Breast epithelium (tissue), 4 donors: ENCODE measurements around the gene BTBD8. TPM values are rescaled to one million over a fixed set of nuclear protein-coding genes. Genes with fewer than 3 reads are reported as not detected.
A peak's percentile ranks its signal among the peaks of the same experiment; 100 is the strongest.

Experiments
- DNase-seq, 2 donors: peaks; one replicate each; pipeline ENCODE4 v3.0.0-alpha.2; 2019; ENCODE audit warnings: low spot score in 2 of 2
- H3K27ac ChIP-seq, 2 donors: fragments of 200-600 bp; sonication (generic) in 1 of 2; one replicate each; pipeline ENCODE4 v1.5.1; 2016 to 2019; ENCODE audit warnings: mild to moderate bottlenecking in 1 of 2
- H3K27me3 ChIP-seq, 2 donors: fragments of 200-600 bp; sonication (generic) in 1 of 2; one replicate each; pipeline versions ENCODE4 v1.5.1 to v1.6.0; 2017 to 2019; ENCODE audit warnings: control low read depth in 1 of 2, mild to moderate bottlenecking in 1 of 2
- H3K36me3 ChIP-seq: fragments of 200-600 bp; one replicate; pipeline ENCODE4 v1.5.1; 2019
- H3K4me1 ChIP-seq, 2 donors: fragments of 200-600 bp; sonication (generic); one replicate each; pipeline ENCODE4 v1.5.1; 2016 to 2019; ENCODE audit warnings: control low read depth in 1 of 2
- H3K4me3 ChIP-seq, 3 donors: fragments of 200-600 bp; sonication (generic); 1 replicate in 2 of 3; 2 replicates in 1 of 3; pipeline ENCODE4 v1.5.1; 2016 to 2019; ENCODE audit warnings: mild to moderate bottlenecking in 3 of 3, moderate library complexity in 2 of 3
- H3K9me3 ChIP-seq, 2 donors: fragments of 200-600 bp; sonication (generic) in 1 of 2; one replicate each; pipeline ENCODE4 v1.5.1; 2016 to 2019; ENCODE audit warnings: control low read depth in 1 of 2
- POLR2A ChIP-seq: fragments of 450-650 bp; IDR thresholded peaks from one replicate; pipeline ENCODE4 v1.6.1; 2016; ENCODE audit warnings: antibody characterized with exemption, mild to moderate bottlenecking, moderate library complexity
- POLR2AphosphoS5 ChIP-seq, 3 donors: sonication (generic); formaldehyde crosslinking; IDR thresholded peaks; one replicate each; pipeline ENCODE4 v1.6.1; 2017; ENCODE audit warnings: antibody characterized with exemption in 3 of 3
- intact Hi-C: fragments of 100-400 bp; cut with DNase I; formaldehyde crosslinking; loops from one replicate; pipeline ENCODE4 v1.15.1; 2023; ENCODE audit warnings: low total_unique reads
- total RNA-seq, 3 donors: library from RNA; depleted of rRNA; stranded (reverse); fragments of >200 nt; gene quantifications; one replicate each; pipeline ENCODE4 v1.1.0, GENCODE V29; 2016
- TF ChIP-seq, protein P1 (sequence below), 3 donors: fragments of 450-650 bp; IDR thresholded peaks; one replicate each; pipeline ENCODE4 v1.5.1; 2016 to 2017; ENCODE audit warnings: antibody characterized with exemption in 3 of 3, mild to moderate bottlenecking in 3 of 3, moderate library complexity in 3 of 3

The BTBD8 gene
- 10 to 100 TPM in 1 of 3 donors, 1 to 10 TPM in 2; 7.2 to 12.6 (median 7.5) TPM for total RNA-seq

DNA sequence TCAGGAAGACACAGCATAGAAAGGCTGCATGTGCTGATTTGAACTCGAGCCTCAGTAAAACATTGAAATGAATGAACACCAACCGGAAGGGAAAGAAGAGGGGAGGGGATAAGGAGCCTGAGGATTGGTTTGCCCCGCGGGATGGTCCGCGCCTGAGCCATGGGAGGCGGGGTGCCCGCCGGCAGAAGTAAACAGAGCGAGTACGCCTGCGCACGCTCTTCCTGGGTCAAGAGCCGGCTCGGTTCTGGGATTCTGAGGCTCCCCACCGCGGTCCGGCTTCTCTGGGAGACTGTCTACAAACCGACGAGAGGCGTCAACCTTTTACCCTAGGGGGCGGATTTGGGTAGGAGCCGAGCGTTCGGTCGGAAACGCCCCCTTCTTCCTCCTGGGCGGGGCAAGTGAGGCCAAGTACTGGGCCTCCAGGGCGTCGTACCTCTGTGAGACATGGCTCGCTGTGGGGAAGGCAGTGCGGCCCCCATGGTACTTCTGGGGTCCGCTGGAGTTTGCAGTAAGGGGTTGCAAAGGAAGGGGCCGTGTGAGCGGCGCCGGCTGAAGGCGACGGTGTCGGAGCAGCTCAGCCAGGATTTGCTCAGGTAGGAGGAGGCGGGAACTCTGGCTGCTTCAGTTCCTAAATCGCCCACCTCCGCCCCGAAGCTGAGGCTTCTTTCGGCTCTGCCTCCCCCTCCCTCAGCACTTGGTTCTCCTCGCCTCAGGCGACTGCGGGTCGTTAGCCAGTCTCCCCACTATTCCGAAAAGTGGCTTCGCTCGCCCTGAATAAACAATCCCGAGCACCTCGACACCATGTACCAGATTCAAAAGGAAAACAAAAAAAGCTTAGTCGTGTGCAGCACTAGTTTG lies at the start of gene BTBD8:
Gene BTBD8, plus strand, starts transcription at position 218 of the 858 bp plus-strand sequence. Its CDS starts 227 bp downstream, at position 445.
- Histone ChIP-seq H3K27ac (peak within 1 kb of the TSS; percentile 79 to 89), H3K9me3 (peaks cover 4 to 6% of the 10 kb centered on the region in 2 donors), H3K27me3 (no peaks in the 10 kb centered on the region), H3K4me1 (no peaks in the 10 kb centered on the region), H3K4me3 (peak within 1 kb of the TSS; percentile 67 to 82 (median 71)), H3K36me3 (no peaks in the 10 kb centered on the region)
- TF ChIP-seq, protein P1, sequence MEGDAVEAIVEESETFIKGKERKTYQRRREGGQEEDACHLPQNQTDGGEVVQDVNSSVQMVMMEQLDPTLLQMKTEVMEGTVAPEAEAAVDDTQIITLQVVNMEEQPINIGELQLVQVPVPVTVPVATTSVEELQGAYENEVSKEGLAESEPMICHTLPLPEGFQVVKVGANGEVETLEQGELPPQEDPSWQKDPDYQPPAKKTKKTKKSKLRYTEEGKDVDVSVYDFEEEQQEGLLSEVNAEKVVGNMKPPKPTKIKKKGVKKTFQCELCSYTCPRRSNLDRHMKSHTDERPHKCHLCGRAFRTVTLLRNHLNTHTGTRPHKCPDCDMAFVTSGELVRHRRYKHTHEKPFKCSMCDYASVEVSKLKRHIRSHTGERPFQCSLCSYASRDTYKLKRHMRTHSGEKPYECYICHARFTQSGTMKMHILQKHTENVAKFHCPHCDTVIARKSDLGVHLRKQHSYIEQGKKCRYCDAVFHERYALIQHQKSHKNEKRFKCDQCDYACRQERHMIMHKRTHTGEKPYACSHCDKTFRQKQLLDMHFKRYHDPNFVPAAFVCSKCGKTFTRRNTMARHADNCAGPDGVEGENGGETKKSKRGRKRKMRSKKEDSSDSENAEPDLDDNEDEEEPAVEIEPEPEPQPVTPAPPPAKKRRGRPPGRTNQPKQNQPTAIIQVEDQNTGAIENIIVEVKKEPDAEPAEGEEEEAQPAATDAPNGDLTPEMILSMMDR (IDR thresholded peaks at IDR 0.05), result no peak
- TF ChIP-seq POLR2AphosphoS5 (IDR thresholded peaks at IDR 0.05) (peak in 2 of 3 donors; percentile 40 to 46), POLR2A (peak; percentile 14)
- intact Hi-C loops, result loop anchor here (5.0 kb wide), 1 partner anchor 83 kb away; no protein-coding TSS in a partner anchor
- peak; percentile 73 to 74 for DNase-seq

DNA sequence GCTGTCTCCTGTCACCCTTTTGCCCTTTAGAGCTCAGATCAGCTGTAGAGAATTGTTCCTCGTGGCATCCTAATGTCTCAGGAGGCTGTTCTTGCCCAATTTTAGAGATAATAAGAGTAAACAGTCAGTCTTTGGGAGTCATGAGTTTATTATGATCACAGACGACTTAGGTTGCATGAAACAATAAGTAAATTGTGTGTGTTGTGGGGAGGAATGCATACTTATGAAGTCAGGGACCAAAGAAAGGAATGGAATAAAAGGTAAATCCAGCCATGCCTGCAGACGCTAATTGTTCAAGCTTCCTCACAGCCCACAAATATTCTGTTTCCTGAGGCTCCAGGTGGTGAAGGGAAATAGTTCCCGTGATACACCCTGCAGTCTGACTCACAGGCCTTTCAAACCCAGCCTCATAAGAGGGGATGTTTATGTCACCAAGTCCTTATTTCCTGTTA lies 49.5 kb upstream of the BTBD8 start:
- intact Hi-C loops, result loop anchor here (5.0 kb wide), 1 partner anchor 313 kb away; no protein-coding TSS in a partner anchor

DNA sequence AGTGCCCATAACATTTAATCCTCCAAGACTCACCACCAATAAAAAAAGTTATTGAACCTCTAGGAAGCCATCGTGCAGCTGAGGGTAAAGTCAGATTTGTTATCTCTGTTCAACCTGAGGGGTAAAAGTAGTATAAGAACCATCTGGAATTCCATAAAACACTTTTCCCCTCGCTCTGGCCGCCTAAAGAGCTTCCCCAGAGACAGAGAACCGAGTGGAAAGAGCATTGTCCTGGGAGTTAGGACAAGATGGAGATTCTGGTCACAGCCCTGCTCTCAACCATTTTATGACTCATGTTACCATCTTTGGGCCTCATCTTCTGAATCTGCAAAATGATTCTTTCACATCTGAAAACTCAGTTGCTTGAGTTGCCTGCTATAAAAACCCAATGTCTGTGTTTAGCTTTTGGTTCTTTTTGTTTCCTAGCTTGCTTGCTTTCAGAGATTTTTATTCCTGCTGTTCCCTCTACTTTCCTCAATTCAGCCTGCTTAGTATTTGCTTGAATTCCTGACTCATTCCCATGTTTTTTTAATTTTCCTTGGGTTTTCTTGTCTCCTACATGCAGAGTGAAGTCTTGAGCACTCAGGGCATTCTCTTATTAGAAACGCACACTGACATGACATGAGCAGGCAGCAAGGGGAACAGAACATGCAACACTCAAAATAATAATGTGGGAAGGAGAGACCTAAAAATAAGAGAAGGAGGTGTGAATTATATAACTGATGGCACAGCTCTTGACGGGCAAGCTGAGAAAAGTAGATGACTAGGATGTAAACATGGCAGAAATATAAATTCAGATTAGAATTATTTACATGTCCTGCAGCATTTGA lies 48.6 kb upstream of the BTBD8 start:
- Histone ChIP-seq H3K27me3 (no peaks in the 10 kb centered on the region), H3K27ac (no peak overlapping the region), H3K36me3 (no peaks in the 10 kb centered on the region), H3K9me3 (no peaks in the 10 kb centered on the region), H3K4me3 (no peak overlapping the region), H3K4me1 (no peaks in the 10 kb centered on the region)
- TF ChIP-seq POLR2AphosphoS5 (IDR thresholded peaks at IDR 0.05), result no peak
- TF ChIP-seq POLR2A, result no peak
- TF ChIP-seq, protein P1 (IDR thresholded peaks at IDR 0.05), result no peak
- no peak for DNase-seq
- intact Hi-C loops, result loop anchor here (5.0 kb wide), 1 partner anchor 314 kb away; no protein-coding TSS in a partner anchor

More for the DNA sequence above, 49.5 kb upstream of the BTBD8 start:
- TF ChIP-seq POLR2AphosphoS5 (IDR thresholded peaks at IDR 0.05) (no peak), POLR2A (no peak)
- TF ChIP-seq, protein P1 (IDR thresholded peaks at IDR 0.05), result no peak
- Histone ChIP-seq H3K4me3 (peak overlapping the region in 2 of 3 donors; percentile 58 to 82), H3K27me3 (no peaks in the 10 kb centered on the region), H3K9me3 (no peaks in the 10 kb centered on the region), H3K27ac (no peak overlapping the region), H3K4me1 (no peaks in the 10 kb centered on the region), H3K36me3 (no peaks in the 10 kb centered on the region)
- no peak for DNase-seq

DNA sequence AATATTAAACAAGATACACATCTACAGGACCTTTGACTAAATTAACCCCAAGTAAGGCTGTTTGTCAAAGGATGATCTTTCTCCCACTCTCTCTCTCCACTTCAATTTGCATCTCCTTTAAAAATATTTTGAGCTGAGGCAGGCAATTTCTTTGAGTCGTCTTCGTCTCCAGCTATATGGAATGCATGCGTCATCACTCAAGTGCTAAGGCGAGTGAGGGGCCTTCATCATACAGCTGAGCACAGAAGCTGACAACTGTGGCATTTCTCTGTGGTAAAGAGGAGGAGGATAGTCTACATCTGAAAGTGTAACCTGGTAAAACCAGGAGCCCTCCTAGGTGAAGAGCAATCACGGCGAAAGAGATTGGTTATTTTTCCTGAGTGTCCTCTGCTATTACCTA lies 42.7 kb upstream of the BTBD8 start:
- no peak for TF ChIP-seq POLR2AphosphoS5 (IDR thresholded peaks at IDR 0.05)
- TF ChIP-seq POLR2A, result no peak
- TF ChIP-seq, protein P1 (IDR thresholded peaks at IDR 0.05), result no peak
- intact Hi-C loops, result no loop called here
- no peaks in the 10 kb centered on the region for H3K27me3 ChIP-seq
- no peak for DNase-seq
- H3K36me3 ChIP-seq, result no peaks in the 10 kb centered on the region
- no peak overlapping the region for H3K4me3 ChIP-seq
- H3K27ac ChIP-seq, result no peak overlapping the region
- no peaks in the 10 kb centered on the region for H3K4me1 ChIP-seq
- no peaks in the 10 kb centered on the region for H3K9me3 ChIP-seq
